ENCODE data around the gene MFSD6. TPM values are rescaled to one million over a fixed set of nuclear protein-coding genes. Genes with fewer than 3 reads are reported as not detected.
A peak's percentile ranks its signal among the peaks of the same experiment; 100 is the strongest.

Gene MFSD6
- total and polyA plus RNA-seq, 10 donors = 5.0 to 130 (median 46.9) TPM

GRCh38 chr2:190408538-190409271 is 550 bp downstream of the MFSD6 start:
- intact Hi-C loops (cut with DNase I; ENCODE audit: low total_unique reads) = no loop called here
- H3K27me3 ChIP-seq (replicated peaks in 1 of 7) = peaks cover 0 to 7% (median 0%) of the 10 kb centered on the region in 7 donors
- H3K4me3 ChIP-seq = peak overlapping the region; percentile 48 to 83 (median 76)
- no peaks in the 10 kb centered on the region for H3K36me3 ChIP-seq
- TF ChIP-seq POLR2AphosphoS5 (IDR thresholded peaks at IDR 0.05) = peak; percentile 81 to 89 (median 82)
- no peak for TF ChIP-seq CTCF (IDR thresholded peaks at IDR 0.05 in 8 of 11, conservative IDR thresholded peaks at IDR 0.05 in 3 of 11)
- TF ChIP-seq POLR2A (IDR thresholded peaks at IDR 0.05) = peak in 2 of 3 donors; percentile 12 to 28
- 1 to 2% (median 1%) methylated on average over 33 to 54 of the region's 54 CpGs for WGBS, 5 donors
- no peak for DNase-seq
- peak overlapping the region; percentile 91 to 96 (median 95) for H3K27ac ChIP-seq
- H3K4me1 ChIP-seq = peaks cover 8 to 63% (median 46%) of the 10 kb centered on the region in 6 donors
- no peaks in the 10 kb centered on the region for H3K9me3 ChIP-seq

DNA sequence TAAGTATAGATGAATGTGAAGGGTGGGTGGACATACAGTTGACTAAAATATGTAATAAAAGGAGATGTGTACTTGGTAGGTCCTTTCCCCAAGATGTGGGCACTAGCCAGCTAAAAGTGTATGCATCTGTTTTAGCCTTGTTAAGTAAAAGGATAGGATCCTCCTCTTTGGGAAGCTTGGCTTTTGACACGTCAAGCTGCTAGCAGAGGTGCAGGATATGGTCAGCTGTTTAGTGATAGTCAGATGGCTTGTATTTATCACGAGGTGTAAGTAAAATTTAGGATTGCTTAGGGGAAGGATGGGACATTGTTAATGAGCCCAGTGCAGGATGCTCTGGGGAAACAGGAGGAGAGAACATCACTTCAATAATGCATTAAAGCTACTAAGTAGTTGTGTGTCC is 1.5 kb downstream of the MFSD6 start:
- WGBS, 5 donors = 21 to 56% (median 33%) methylated on average over 2 of the region's 2 CpGs
- Histone ChIP-seq H3K4me3 (peak overlapping the region in 3 of 8 donors; percentile 75 to 82 (median 82)), H3K4me1 (peaks cover 8 to 72% (median 51%) of the 10 kb centered on the region in 6 donors), H3K36me3 (no peaks in the 10 kb centered on the region), H3K9me3 (no peaks in the 10 kb centered on the region), H3K27ac (peak overlapping the region in 6 of 8 donors; percentile 91 to 96 (median 95)), H3K27me3 (replicated peaks in 1 of 7) (peaks cover 0 to 7% (median 0%) of the 10 kb centered on the region in 7 donors)
- intact Hi-C loops (cut with DNase I; ENCODE audit: low total_unique reads) = no loop called here
- TF ChIP-seq CTCF (IDR thresholded peaks at IDR 0.05 in 8 of 11, conservative IDR thresholded peaks at IDR 0.05 in 3 of 11) = no peak
- no peak for TF ChIP-seq POLR2AphosphoS5 (IDR thresholded peaks at IDR 0.05)
- TF ChIP-seq POLR2A (IDR thresholded peaks at IDR 0.05) = no peak
- DNase-seq = no peak

GRCh38 chr2:190410166-190410565 is 2.0 kb downstream of the MFSD6 start:
- 50 to 78% (median 65%) methylated on average over 3 of the region's 3 CpGs for WGBS, 5 donors
- Histone ChIP-seq H3K27ac (peak overlapping the region in 2 of 8 donors; percentile 16 to 96), H3K4me1 (peaks cover 8 to 76% (median 55%) of the 10 kb centered on the region in 6 donors), H3K27me3 (replicated peaks in 1 of 7) (peaks cover 0 to 7% (median 0%) of the 10 kb centered on the region in 7 donors), H3K9me3 (no peaks in the 10 kb centered on the region), H3K36me3 (no peaks in the 10 kb centered on the region), H3K4me3 (peak overlapping the region in 2 of 8 donors; percentile 75 to 82)
- DNase-seq = no peak
- intact Hi-C loops (cut with DNase I; ENCODE audit: low total_unique reads) = no loop called here
- TF ChIP-seq CTCF (IDR thresholded peaks at IDR 0.05 in 8 of 11, conservative IDR thresholded peaks at IDR 0.05 in 3 of 11) = no peak
- no peak for TF ChIP-seq POLR2AphosphoS5 (IDR thresholded peaks at IDR 0.05)
- no peak for TF ChIP-seq POLR2A (IDR thresholded peaks at IDR 0.05)

- Histone ChIP-seq H3K9me3 (no peaks in the 10 kb centered on the region), H3K27me3 (replicated peaks in 1 of 7) (peaks cover 0 to 1% (median 0%) of the 10 kb centered on the region in 7 donors), H3K4me1 (peaks cover 12 to 92% (median 70%) of the 10 kb centered on the region in 6 donors), H3K4me3 (no peak overlapping the region), H3K27ac (peak overlapping the region in 5 of 8 donors; percentile 29 to 62 (median 45)), H3K36me3 (no peaks in the 10 kb centered on the region)
- intact Hi-C loops (cut with DNase I; ENCODE audit: low total_unique reads) = no loop called here
- TF ChIP-seq POLR2AphosphoS5 (IDR thresholded peaks at IDR 0.05) (no peak), CTCF (IDR thresholded peaks at IDR 0.05 in 8 of 11, conservative IDR thresholded peaks at IDR 0.05 in 3 of 11) (no peak), POLR2A (IDR thresholded peaks at IDR 0.05) (no peak)
- DNase-seq = no peak
- 66 to 77% (median 71%) methylated on average over 3 of the region's 3 CpGs for WGBS, 5 donors
These were observed 4.8 kb downstream of the MFSD6 start for GRCh38 chr2:190412966-190413365.
